ENCODE results near the gene MSH2.

The MSH2 gene

GRCh38 chr2:47389692-47390091 is 13.3 kb upstream of the MSH2 start:
- H4K20me1 ChIP-seq (ENCODE audit: insufficient read depth, low read length), result no peaks in the 10 kb centered on the region

GRCh38 chr2:47401789-47402554 is 984 bp upstream of the MSH2 start:
- TF ChIP-seq EZH2phosphoT487 (IDR thresholded peaks at IDR 0.05; ENCODE audit: low read length) (no peak), EZH2 (optimal IDR thresholded peaks at IDR 0.05; ENCODE audit: low read depth, low read length) (no peak), CTCF (IDR thresholded peaks at IDR 0.05; ENCODE audit: low read length) (no peak)
- peaks cover 10% of the 10 kb centered on the region; the same call in 1 of the 2 replicates for H3K4me1 ChIP-seq (ENCODE audit: low read length)

More at GRCh38 chr2:47389692-47390091, 13.3 kb upstream of the MSH2 start:
- Histone ChIP-seq H3K27ac (ENCODE audit: low read length) (no peak overlapping the region), H3K27me3 (replicated peaks; ENCODE audit: insufficient read depth, low read length) (no peaks in the 10 kb centered on the region), H3K9me2 (replicated peaks; ENCODE audit: insufficient read depth, low read length) (no peaks in the 10 kb centered on the region), H3K9me3 (replicated peaks; ENCODE audit: insufficient read depth, low read length) (no peaks in the 10 kb centered on the region), H3K9ac (ENCODE audit: low read length) (no peak overlapping the region), H3K79me2 (ENCODE audit: low read length) (no peaks in the 10 kb centered on the region), H3K4me3 (ENCODE audit: low read length) (no peak overlapping the region), H3K36me3 (replicated peaks; ENCODE audit: insufficient read depth, low read length) (no peaks in the 10 kb centered on the region), H3F3A (ENCODE audit: insufficient read depth, low read length) (no peaks in the 10 kb centered on the region), H3K4me1 (ENCODE audit: low read length) (no peaks in the 10 kb centered on the region), H3K4me2 (ENCODE audit: low read depth, low read length) (no peak overlapping the region), H2AFZ (ENCODE audit: low read length) (no peak overlapping the region)
- DNase-seq, result no peak
- TF ChIP-seq EZH2phosphoT487 (IDR thresholded peaks at IDR 0.05; ENCODE audit: low read length) (no peak), CTCF (IDR thresholded peaks at IDR 0.05; ENCODE audit: low read length) (no peak), EZH2 (optimal IDR thresholded peaks at IDR 0.05; ENCODE audit: low read depth, low read length) (no peak)

GRCh38 chr2:47402555-47402804 is 476 bp upstream of the MSH2 start:
- no peak for DNase-seq
- H3K9me3 ChIP-seq (replicated peaks; ENCODE audit: insufficient read depth, low read length), result no peaks in the 10 kb centered on the region
- H3K9ac ChIP-seq (ENCODE audit: low read length), result peak overlapping the region; percentile 53; the same call in 1 of the 2 replicates
- peaks cover 40% of the 10 kb centered on the region for H3K79me2 ChIP-seq (ENCODE audit: low read length)
- H3K27ac ChIP-seq (ENCODE audit: low read length), result peak overlapping the region; percentile 43; the same call in 1 of the 2 replicates
- H3F3A ChIP-seq (ENCODE audit: insufficient read depth, low read length), result no peaks in the 10 kb centered on the region; the same call in 1 of the 2 replicates
- H3K27me3 ChIP-seq (replicated peaks; ENCODE audit: insufficient read depth, low read length), result no peaks in the 10 kb centered on the region
- H3K4me1 ChIP-seq (ENCODE audit: low read length), result peaks cover 10% of the 10 kb centered on the region; the same call in 1 of the 2 replicates
- TF ChIP-seq CTCF (IDR thresholded peaks at IDR 0.05; ENCODE audit: low read length) (no peak), EZH2phosphoT487 (IDR thresholded peaks at IDR 0.05; ENCODE audit: low read length) (no peak), EZH2 (optimal IDR thresholded peaks at IDR 0.05; ENCODE audit: low read depth, low read length) (no peak)
- H4K20me1 ChIP-seq (ENCODE audit: insufficient read depth, low read length), result no peaks in the 10 kb centered on the region
- no peaks in the 10 kb centered on the region for H3K36me3 ChIP-seq (replicated peaks; ENCODE audit: insufficient read depth, low read length)
- peak overlapping the region; percentile 89 for H3K4me2 ChIP-seq (ENCODE audit: low read depth, low read length)
- peak overlapping the region; percentile 96 for H3K4me3 ChIP-seq (ENCODE audit: low read length)
- H3K9me2 ChIP-seq (replicated peaks; ENCODE audit: insufficient read depth, low read length), result no peaks in the 10 kb centered on the region
- H2AFZ ChIP-seq (ENCODE audit: low read length), result peak overlapping the region; percentile 76

More at GRCh38 chr2:47401789-47402554, 984 bp upstream of the MSH2 start:
- H3K79me2 ChIP-seq (ENCODE audit: low read length), result peaks cover 35% of the 10 kb centered on the region
- no peaks in the 10 kb centered on the region for H4K20me1 ChIP-seq (ENCODE audit: insufficient read depth, low read length)
- DNase-seq, result no peak
- H3K4me3 ChIP-seq (ENCODE audit: low read length), result peak overlapping the region; percentile 96
- peak overlapping the region; percentile 89 for H3K4me2 ChIP-seq (ENCODE audit: low read depth, low read length)
- H3K9me3 ChIP-seq (replicated peaks; ENCODE audit: insufficient read depth, low read length), result no peaks in the 10 kb centered on the region
- no peaks in the 10 kb centered on the region; the same call in 1 of the 2 replicates for H3F3A ChIP-seq (ENCODE audit: insufficient read depth, low read length)
- H3K9me2 ChIP-seq (replicated peaks; ENCODE audit: insufficient read depth, low read length), result no peaks in the 10 kb centered on the region
- no peaks in the 10 kb centered on the region for H3K36me3 ChIP-seq (replicated peaks; ENCODE audit: insufficient read depth, low read length)
- H3K9ac ChIP-seq (ENCODE audit: low read length), result peak overlapping the region; percentile 53; the same call in 1 of the 2 replicates
- H2AFZ ChIP-seq (ENCODE audit: low read length), result peak overlapping the region; percentile 76
- H3K27ac ChIP-seq (ENCODE audit: low read length), result peak overlapping the region; percentile 43; the same call in 1 of the 2 replicates
- H3K27me3 ChIP-seq (replicated peaks; ENCODE audit: insufficient read depth, low read length), result no peaks in the 10 kb centered on the region

Data from MM.1S (cell line).